ENCODE measurements around the gene BCAS1.

BCAS1 gene

DNA sequence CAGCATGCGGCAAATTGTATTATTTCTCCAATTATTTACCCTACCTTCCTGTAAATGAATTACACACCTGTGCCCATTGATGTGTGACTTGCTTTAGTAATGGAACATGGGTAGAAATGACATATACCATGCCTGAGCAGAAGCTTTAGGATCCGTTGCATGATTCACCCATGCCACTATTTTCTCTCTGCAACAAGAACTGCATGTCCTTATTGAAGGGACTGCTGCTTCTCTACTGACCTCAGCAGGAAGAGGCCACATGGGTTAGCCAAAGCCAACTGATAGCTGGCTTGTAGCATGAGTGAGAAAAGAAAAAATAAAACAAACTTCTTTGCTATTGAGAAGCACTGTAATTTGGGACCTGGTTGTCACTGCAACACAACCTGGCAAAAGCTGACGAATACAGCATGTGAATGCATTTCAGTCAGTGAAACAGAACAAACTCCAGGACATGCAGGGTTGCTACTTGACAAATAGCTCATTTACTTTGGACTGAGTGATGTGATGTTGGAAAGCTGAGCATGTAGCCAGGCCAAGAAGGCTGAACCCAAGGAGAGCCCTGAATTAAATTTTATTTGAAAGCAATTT is 99.2 kb downstream of the BCAS1 start:
- Histone ChIP-seq H3K4ac (ENCODE audit: low read depth, low read length) (no peak overlapping the region), H4K12ac (ENCODE audit: low read depth, low read length) (no peak overlapping the region), H2AK5ac (ENCODE audit: low read length) (no peak overlapping the region), H2BK12ac (ENCODE audit: low read length) (no peak overlapping the region), H3K9ac (ENCODE audit: low read length) (no peak overlapping the region), H3K9me3 (ENCODE audit: insufficient read depth, low read depth, low read length) (no peaks in the 10 kb centered on the region), H2BK5ac (ENCODE audit: low read depth, low read length, poor library complexity) (no peak overlapping the region), H3K23ac (ENCODE audit: low read length) (no peak overlapping the region), H2BK120ac (ENCODE audit: insufficient read depth, low read length, poor library complexity) (no peak overlapping the region), H2AFZ (ENCODE audit: insufficient read depth, low read length, poor library complexity) (no peak overlapping the region), H4K8ac (ENCODE audit: low read depth, low read length) (no peak overlapping the region), H3K79me2 (ENCODE audit: control insufficient read depth, insufficient read depth, low read length, poor library complexity) (no peaks in the 10 kb centered on the region), H3K4me2 (ENCODE audit: low read length) (no peak overlapping the region), H4K91ac (ENCODE audit: low read depth, low read length) (no peak overlapping the region), H3K36me3 (ENCODE audit: control insufficient read depth in 1 of 2, insufficient read depth in 2 of 2, low read length in 2 of 2) (no peaks in the 10 kb centered on the region), H3K14ac (ENCODE audit: low read length) (no peak overlapping the region), H3K4me3 (ENCODE audit: low read depth, low read length) (no peak overlapping the region), H3K27ac (ENCODE audit: low read depth, low read length) (no peak overlapping the region), H3K27me3 (ENCODE audit: insufficient read depth, low read length) (no peaks in the 10 kb centered on the region), H3K18ac (ENCODE audit: low read length) (no peak overlapping the region), H3K79me1 (ENCODE audit: low read length) (no peaks in the 10 kb centered on the region), H3K4me1 (ENCODE audit: control insufficient read depth in 1 of 2, insufficient read depth in 2 of 2, low read length in 2 of 2) (no peaks in the 10 kb centered on the region)
- no CpG with 5 or more reads among the region's 3 CpGs for WGBS (ENCODE audit: extremely low coverage, insufficient coverage, insufficient read length)
- no peak for DNase-seq

DNA sequence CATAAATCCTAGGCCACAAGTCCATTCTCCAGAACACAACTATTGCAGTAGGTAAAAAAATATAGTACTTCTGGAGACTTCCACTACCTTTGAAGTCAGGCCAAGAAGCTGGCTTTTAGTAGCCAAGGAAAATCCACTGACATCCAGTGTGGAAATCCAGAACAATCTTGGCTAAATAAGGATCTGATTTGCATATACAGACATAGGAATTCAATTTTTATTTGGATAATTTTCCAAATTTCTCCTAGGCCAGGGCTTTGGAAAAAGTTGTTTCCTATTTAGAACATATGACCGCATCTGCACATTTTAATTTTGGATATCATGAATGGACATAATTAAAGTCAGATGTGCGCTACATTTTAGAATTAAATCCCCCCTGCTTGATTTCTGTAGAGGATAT is 100.2 kb downstream of the BCAS1 start:
- Histone ChIP-seq H3K9me3 (ENCODE audit: insufficient read depth, low read depth, low read length) (no peaks in the 10 kb centered on the region), H3K4me1 (ENCODE audit: control insufficient read depth in 1 of 2, insufficient read depth in 2 of 2, low read length in 2 of 2) (no peaks in the 10 kb centered on the region), H2BK120ac (ENCODE audit: insufficient read depth, low read length, poor library complexity) (no peak overlapping the region), H3K4ac (ENCODE audit: low read depth, low read length) (no peak overlapping the region), H2AFZ (ENCODE audit: insufficient read depth, low read length, poor library complexity) (no peak overlapping the region), H3K14ac (ENCODE audit: low read length) (no peak overlapping the region), H3K27ac (ENCODE audit: low read depth, low read length) (no peak overlapping the region), H3K36me3 (ENCODE audit: control insufficient read depth in 1 of 2, insufficient read depth in 2 of 2, low read length in 2 of 2) (no peaks in the 10 kb centered on the region), H4K8ac (ENCODE audit: low read depth, low read length) (no peak overlapping the region), H2AK5ac (ENCODE audit: low read length) (no peak overlapping the region), H3K23ac (ENCODE audit: low read length) (no peak overlapping the region), H4K12ac (ENCODE audit: low read depth, low read length) (no peak overlapping the region), H3K79me1 (ENCODE audit: low read length) (no peaks in the 10 kb centered on the region), H3K79me2 (ENCODE audit: control insufficient read depth, insufficient read depth, low read length, poor library complexity) (no peaks in the 10 kb centered on the region), H3K27me3 (ENCODE audit: insufficient read depth, low read length) (no peaks in the 10 kb centered on the region), H2BK5ac (ENCODE audit: low read depth, low read length, poor library complexity) (no peak overlapping the region), H3K9ac (ENCODE audit: low read length) (no peak overlapping the region), H3K18ac (ENCODE audit: low read length) (no peak overlapping the region), H3K4me3 (ENCODE audit: low read depth, low read length) (no peak overlapping the region), H4K91ac (ENCODE audit: low read depth, low read length) (no peak overlapping the region), H3K4me2 (ENCODE audit: low read length) (no peak overlapping the region), H2BK12ac (ENCODE audit: low read length) (no peak overlapping the region)
- no peak for DNase-seq
- WGBS (ENCODE audit: extremely low coverage, insufficient coverage, insufficient read length): no CpG with 5 or more reads among the region's 2 CpGs

DNA sequence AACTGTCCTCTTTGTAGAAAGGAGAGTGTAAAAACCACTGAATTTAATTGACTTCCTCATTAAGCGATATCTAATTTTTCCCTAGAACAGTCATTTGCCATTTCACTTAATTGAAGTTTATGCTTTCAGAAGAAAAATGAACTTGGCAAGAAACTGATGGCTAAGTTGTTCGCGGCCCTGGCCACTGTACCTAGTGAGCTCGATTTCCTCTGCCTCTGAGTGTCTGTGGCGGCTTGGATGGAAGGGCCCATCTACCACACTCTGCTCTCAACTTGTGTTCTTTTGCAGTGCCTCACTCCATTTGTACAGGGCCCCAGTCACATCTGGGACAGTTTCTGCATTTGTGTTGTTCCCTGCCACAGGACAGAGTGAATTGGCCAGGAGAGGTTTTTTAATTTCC is 102.9 kb downstream of the BCAS1 start:
- no peak overlapping the region for H2BK12ac ChIP-seq (ENCODE audit: low read length)
- DNase-seq: no peak
- no peak overlapping the region for H4K91ac ChIP-seq (ENCODE audit: low read depth, low read length)
- no peaks in the 10 kb centered on the region for H3K9me3 ChIP-seq (ENCODE audit: insufficient read depth, low read depth, low read length)
- no peak overlapping the region for H3K27ac ChIP-seq (ENCODE audit: low read depth, low read length)
- no peak overlapping the region for H2AK5ac ChIP-seq (ENCODE audit: low read length)
- H2BK5ac ChIP-seq (ENCODE audit: low read depth, low read length, poor library complexity): no peak overlapping the region
- H3K4me1 ChIP-seq (ENCODE audit: control insufficient read depth in 1 of 2, insufficient read depth in 2 of 2, low read length in 2 of 2): no peaks in the 10 kb centered on the region
- no peaks in the 10 kb centered on the region for H3K27me3 ChIP-seq (ENCODE audit: insufficient read depth, low read length)
- H2AFZ ChIP-seq (ENCODE audit: insufficient read depth, low read length, poor library complexity): no peak overlapping the region
- H3K36me3 ChIP-seq (ENCODE audit: control insufficient read depth in 1 of 2, insufficient read depth in 2 of 2, low read length in 2 of 2): no peaks in the 10 kb centered on the region
- H3K79me2 ChIP-seq (ENCODE audit: control insufficient read depth, insufficient read depth, low read length, poor library complexity): no peaks in the 10 kb centered on the region
- H4K12ac ChIP-seq (ENCODE audit: low read depth, low read length): no peak overlapping the region
- H3K4me3 ChIP-seq (ENCODE audit: low read depth, low read length): no peak overlapping the region
- no peak overlapping the region for H3K9ac ChIP-seq (ENCODE audit: low read length)
- WGBS (ENCODE audit: extremely low coverage, insufficient coverage, insufficient read length): no CpG with 5 or more reads among the region's 5 CpGs
- no peak overlapping the region for H3K23ac ChIP-seq (ENCODE audit: low read length)
- no peak overlapping the region for H3K4me2 ChIP-seq (ENCODE audit: low read length)
- H3K18ac ChIP-seq (ENCODE audit: low read length): no peak overlapping the region
- no peak overlapping the region for H4K8ac ChIP-seq (ENCODE audit: low read depth, low read length)
- no peak overlapping the region for H3K4ac ChIP-seq (ENCODE audit: low read depth, low read length)
- H2BK120ac ChIP-seq (ENCODE audit: insufficient read depth, low read length, poor library complexity): no peak overlapping the region
- H3K14ac ChIP-seq (ENCODE audit: low read length): no peak overlapping the region
- no peaks in the 10 kb centered on the region for H3K79me1 ChIP-seq (ENCODE audit: low read length)

DNA sequence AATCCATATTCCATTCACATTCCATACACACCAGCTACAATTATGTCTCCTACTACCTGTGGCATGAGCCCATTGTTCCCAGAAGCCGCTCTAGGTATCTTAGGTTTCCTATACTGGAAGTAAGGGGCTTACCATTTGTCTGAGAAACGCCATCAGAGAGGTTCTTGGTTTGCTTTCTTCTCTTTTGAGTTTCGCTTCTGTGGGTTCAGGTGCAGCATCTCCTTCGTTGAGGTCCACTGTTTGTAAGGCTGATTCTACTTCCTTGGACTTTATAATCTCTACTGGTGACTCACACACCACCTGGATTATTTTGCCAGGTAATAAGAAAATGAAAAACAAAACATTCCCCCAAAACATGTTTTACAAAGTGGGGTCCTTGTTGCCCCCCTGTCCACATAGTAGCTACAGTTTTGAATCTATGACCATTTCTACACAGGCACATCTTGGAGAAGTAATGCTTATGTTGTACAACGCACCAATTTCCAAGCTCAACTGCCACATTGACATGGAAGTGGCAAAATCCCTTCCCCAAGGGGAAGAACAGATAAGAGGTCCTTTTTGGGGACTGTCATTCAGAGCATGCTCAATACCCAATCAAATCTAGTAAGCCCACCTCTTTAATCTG is 103.5 kb downstream of the BCAS1 start:
- Histone ChIP-seq H4K12ac (ENCODE audit: low read depth, low read length) (no peak overlapping the region), H3K27ac (ENCODE audit: low read depth, low read length) (no peak overlapping the region), H3K4me2 (ENCODE audit: low read length) (no peak overlapping the region), H3K9ac (ENCODE audit: low read length) (no peak overlapping the region), H3K36me3 (ENCODE audit: control insufficient read depth in 1 of 2, insufficient read depth in 2 of 2, low read length in 2 of 2) (no peaks in the 10 kb centered on the region), H3K79me2 (ENCODE audit: control insufficient read depth, insufficient read depth, low read length, poor library complexity) (no peaks in the 10 kb centered on the region), H2BK120ac (ENCODE audit: insufficient read depth, low read length, poor library complexity) (no peak overlapping the region), H3K9me3 (ENCODE audit: insufficient read depth, low read depth, low read length) (no peaks in the 10 kb centered on the region), H2AFZ (ENCODE audit: insufficient read depth, low read length, poor library complexity) (no peak overlapping the region), H2BK12ac (ENCODE audit: low read length) (no peak overlapping the region), H4K8ac (ENCODE audit: low read depth, low read length) (no peak overlapping the region), H2AK5ac (ENCODE audit: low read length) (no peak overlapping the region), H3K4ac (ENCODE audit: low read depth, low read length) (no peak overlapping the region), H3K18ac (ENCODE audit: low read length) (no peak overlapping the region), H3K4me3 (ENCODE audit: low read depth, low read length) (no peak overlapping the region), H3K23ac (ENCODE audit: low read length) (no peak overlapping the region), H3K4me1 (ENCODE audit: control insufficient read depth in 1 of 2, insufficient read depth in 2 of 2, low read length in 2 of 2) (no peaks in the 10 kb centered on the region), H3K14ac (ENCODE audit: low read length) (no peak overlapping the region), H4K91ac (ENCODE audit: low read depth, low read length) (no peak overlapping the region), H2BK5ac (ENCODE audit: low read depth, low read length, poor library complexity) (no peak overlapping the region), H3K79me1 (ENCODE audit: low read length) (no peaks in the 10 kb centered on the region), H3K27me3 (ENCODE audit: insufficient read depth, low read length) (no peaks in the 10 kb centered on the region)
- WGBS (ENCODE audit: extremely low coverage, insufficient coverage, insufficient read length): no CpG with 5 or more reads among the region's 5 CpGs
- DNase-seq: no peak

Data from trophoblast cell (in vitro differentiated cells and primary cell).